ENCODE measurements around the gene ZMYND12. TPM values are rescaled to one million over a fixed set of nuclear protein-coding genes. Genes with fewer than 3 reads are reported as not detected.
"Not testable (repeated sequence)": the region's sequence is repeated elsewhere in the genome, so short reads cannot be mapped to it uniquely, and the experiment has no call there.

ZMYND12 gene, protein sequence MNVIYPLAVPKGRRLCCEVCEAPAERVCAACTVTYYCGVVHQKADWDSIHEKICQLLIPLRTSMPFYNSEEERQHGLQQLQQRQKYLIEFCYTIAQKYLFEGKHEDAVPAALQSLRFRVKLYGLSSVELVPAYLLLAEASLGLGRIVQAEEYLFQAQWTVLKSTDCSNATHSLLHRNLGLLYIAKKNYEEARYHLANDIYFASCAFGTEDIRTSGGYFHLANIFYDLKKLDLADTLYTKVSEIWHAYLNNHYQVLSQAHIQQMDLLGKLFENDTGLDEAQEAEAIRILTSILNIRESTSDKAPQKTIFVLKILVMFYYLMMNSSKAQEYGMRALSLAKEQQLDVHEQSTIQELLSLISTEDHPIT
- 1.9 TPM for total RNA-seq
- polyA plus RNA-seq (ENCODE audit: insufficient read depth, low read depth, low replicate concordance) = 17.7 TPM
- long read RNA-seq, donor 1, partial matches to known transcripts = 0 of 47 reads
- long read RNA-seq, donor 1, other reads (novel, unspliced or antisense) = 47 of 47 reads
- long read RNA-seq, donor 2 = 0 reads
- long read RNA-seq, donor 3 = 0 reads
- long read RNA-seq, donor 4, partial matches to known transcripts = 0 of 1 reads
- long read RNA-seq, donor 4, other reads (novel, unspliced or antisense) = 0 of 1 reads
- long read RNA-seq, donor 5 = 0 reads
- long read RNA-seq, donor 6, partial matches to known transcripts = 8 of 93 reads
- long read RNA-seq, donor 6, other reads (novel, unspliced or antisense) = 85 of 93 reads
- long read RNA-seq, donor 7, partial matches to known transcripts = 0 of 2 reads
- long read RNA-seq, donor 7, other reads (novel, unspliced or antisense) = 2 of 2 reads
- long read RNA-seq, donor 8, partial matches to known transcripts = 0 of 2 reads
- long read RNA-seq, donor 8, other reads (novel, unspliced or antisense) = 0 of 2 reads
- long read RNA-seq, donor 9 = 0 reads
- long read RNA-seq, donor 10, partial matches to known transcripts = 0 of 1 reads
- long read RNA-seq, donor 10, other reads (novel, unspliced or antisense) = 0 of 1 reads

DNA sequence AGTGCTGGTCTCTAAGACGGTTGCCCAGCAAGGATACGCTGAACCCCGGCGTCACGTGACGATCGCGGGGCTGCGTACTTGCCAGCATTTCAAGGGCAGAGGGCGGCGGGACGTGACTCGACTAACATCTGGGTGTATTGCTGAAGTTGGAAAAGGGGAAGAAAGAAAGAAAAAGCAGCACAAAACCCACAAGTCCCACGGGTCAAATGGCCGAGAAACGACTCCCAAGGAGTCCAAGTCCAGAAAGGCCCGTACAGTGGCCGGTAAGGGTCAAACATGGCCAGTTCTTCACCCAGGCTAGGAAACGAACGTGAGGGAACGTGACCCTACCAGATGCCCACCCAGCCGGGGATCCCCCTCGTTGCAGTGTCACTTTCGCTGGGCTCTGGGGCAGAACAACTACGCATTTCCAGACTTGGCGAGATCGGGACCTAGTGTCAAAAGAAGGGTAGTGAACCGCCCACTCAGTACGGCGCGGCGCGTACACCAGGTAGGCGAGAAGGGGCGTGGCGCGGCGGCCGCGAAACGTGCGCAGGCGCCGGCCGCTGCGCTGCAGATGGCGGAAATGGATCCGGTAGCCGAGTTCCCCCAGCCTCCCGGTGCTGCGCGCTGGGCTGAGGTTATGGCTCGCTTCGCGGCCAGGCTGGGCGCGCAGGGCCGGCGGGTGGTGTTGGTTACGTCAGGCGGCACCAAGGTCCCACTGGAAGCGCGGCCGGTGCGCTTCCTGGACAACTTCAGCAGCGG, at the start of gene ZMYND12, which contains the start of gene PPCS:
Gene ZMYND12, minus strand, starts transcription at position 13 of the 744 bp plus-strand sequence. CDS start 25 bp downstream, outside the sequence.
Gene PPCS, plus strand, starts transcription at position 534 of the 744 bp plus-strand sequence. Its CDS starts 23 bp downstream, at position 557.
- Histone ChIP-seq H3K9ac (ENCODE audit: low read length in 3 of 3) (peak within 1 kb of the TSS; percentile 66 to 96 (median 94)), H3K27me3 (ENCODE audit: control insufficient read depth, insufficient read depth, low read length) (no peaks in the 10 kb centered on the region), H3K36me3 (ENCODE audit: control insufficient read depth in 2 of 3, insufficient read depth in 3 of 3, low read length in 3 of 3) (peaks cover 0 to 21% (median 13%) of the 10 kb centered on the region in 3 donors), H3K27ac (ENCODE audit: low read depth in 2 of 2, low read length in 2 of 2) (peak within 1 kb of the TSS; percentile 91 to 97), H3K9me3 (ENCODE audit: control insufficient read depth in 2 of 3, insufficient read depth in 1 of 3, low read length in 3 of 3) (no peaks in the 10 kb centered on the region), H3K4me3 (ENCODE audit: low read length in 3 of 3) (peak within 1 kb of the TSS; percentile 91 to 97 (median 94)), H3K4me1 (ENCODE audit: control insufficient read depth in 2 of 3, insufficient read depth in 2 of 3, low read depth in 1 of 3, low read length in 3 of 3) (peaks cover 0 to 20% (median 0%) of the 10 kb centered on the region in 3 donors)
- DNase-seq = peak; percentile 88 to 95 (median 95)
- intact Hi-C loops (cut with DNase I) = no loop called here
- no peak for FAIRE-seq
- TF ChIP-seq, protein P1, sequence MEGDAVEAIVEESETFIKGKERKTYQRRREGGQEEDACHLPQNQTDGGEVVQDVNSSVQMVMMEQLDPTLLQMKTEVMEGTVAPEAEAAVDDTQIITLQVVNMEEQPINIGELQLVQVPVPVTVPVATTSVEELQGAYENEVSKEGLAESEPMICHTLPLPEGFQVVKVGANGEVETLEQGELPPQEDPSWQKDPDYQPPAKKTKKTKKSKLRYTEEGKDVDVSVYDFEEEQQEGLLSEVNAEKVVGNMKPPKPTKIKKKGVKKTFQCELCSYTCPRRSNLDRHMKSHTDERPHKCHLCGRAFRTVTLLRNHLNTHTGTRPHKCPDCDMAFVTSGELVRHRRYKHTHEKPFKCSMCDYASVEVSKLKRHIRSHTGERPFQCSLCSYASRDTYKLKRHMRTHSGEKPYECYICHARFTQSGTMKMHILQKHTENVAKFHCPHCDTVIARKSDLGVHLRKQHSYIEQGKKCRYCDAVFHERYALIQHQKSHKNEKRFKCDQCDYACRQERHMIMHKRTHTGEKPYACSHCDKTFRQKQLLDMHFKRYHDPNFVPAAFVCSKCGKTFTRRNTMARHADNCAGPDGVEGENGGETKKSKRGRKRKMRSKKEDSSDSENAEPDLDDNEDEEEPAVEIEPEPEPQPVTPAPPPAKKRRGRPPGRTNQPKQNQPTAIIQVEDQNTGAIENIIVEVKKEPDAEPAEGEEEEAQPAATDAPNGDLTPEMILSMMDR (IDR thresholded peaks at IDR 0.05; ENCODE audit: borderline replicate concordance, extremely low read depth, insufficient read depth) = no peak

GRCh38 chr1:42504535-42505128, 48.8 kb upstream of the ZMYND12 start:
- DNase-seq (no peak), FAIRE-seq (no peak)
- H3K4me1 ChIP-seq (ENCODE audit: control insufficient read depth in 2 of 3, insufficient read depth in 2 of 3, low read depth in 1 of 3, low read length in 3 of 3) = no peaks in the 10 kb centered on the region
- H3K36me3 ChIP-seq (ENCODE audit: control insufficient read depth in 2 of 3, insufficient read depth in 3 of 3, low read length in 3 of 3) = peaks cover 0 to 32% (median 8%) of the 10 kb centered on the region in 3 donors
- no peaks in the 10 kb centered on the region for H3K27me3 ChIP-seq (ENCODE audit: control insufficient read depth, insufficient read depth, low read length)
- no peak overlapping the region for H3K9ac ChIP-seq (ENCODE audit: low read length in 3 of 3)
- no peak overlapping the region for H3K27ac ChIP-seq (ENCODE audit: low read depth in 2 of 2, low read length in 2 of 2)
- intact Hi-C loops (cut with DNase I) = no loop called here
- TF ChIP-seq, protein P1 (IDR thresholded peaks at IDR 0.05; ENCODE audit: borderline replicate concordance, extremely low read depth, insufficient read depth) = no peak
- peaks cover 1 to 30% (median 6%) of the 10 kb centered on the region in 3 donors for H3K9me3 ChIP-seq (ENCODE audit: control insufficient read depth in 2 of 3, insufficient read depth in 1 of 3, low read length in 3 of 3)
- H3K4me3 ChIP-seq (ENCODE audit: low read length in 3 of 3) = no peak overlapping the region

DNA sequence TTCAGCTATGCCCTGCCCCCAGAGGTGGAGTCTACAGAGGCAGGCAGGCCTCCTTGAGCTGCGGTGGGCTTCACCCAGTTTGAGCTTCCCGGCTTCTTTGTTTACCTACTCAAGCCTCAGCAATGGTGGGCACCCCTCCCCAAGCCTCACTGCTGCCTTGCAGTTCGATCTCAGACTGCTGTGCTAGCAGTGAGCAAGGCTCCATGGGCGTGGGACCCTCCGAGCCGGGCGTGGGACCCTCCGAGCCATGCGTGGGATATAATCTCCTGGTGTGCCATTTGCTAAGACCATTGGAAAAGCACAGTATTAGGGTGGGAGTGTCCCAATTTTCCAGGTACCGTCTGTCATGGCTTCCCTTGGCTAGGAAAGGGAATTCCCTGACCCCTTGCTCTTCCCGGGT, 46.2 kb upstream of the ZMYND12 start:
- H3K4me1 ChIP-seq (ENCODE audit: control insufficient read depth in 2 of 3, insufficient read depth in 2 of 3, low read depth in 1 of 3, low read length in 3 of 3); H3K9ac ChIP-seq (ENCODE audit: low read length in 3 of 3); DNase-seq; H3K27me3 ChIP-seq (ENCODE audit: control insufficient read depth, insufficient read depth, low read length); FAIRE-seq; H3K4me3 ChIP-seq (ENCODE audit: low read length in 3 of 3); intact Hi-C loops (cut with DNase I); H3K27ac ChIP-seq (ENCODE audit: low read depth in 2 of 2, low read length in 2 of 2): not testable (repeated sequence)
- peaks cover 2 to 27% (median 8%) of the 10 kb centered on the region in 3 donors for H3K36me3 ChIP-seq (ENCODE audit: control insufficient read depth in 2 of 3, insufficient read depth in 3 of 3, low read length in 3 of 3)
- H3K9me3 ChIP-seq (ENCODE audit: control insufficient read depth in 2 of 3, insufficient read depth in 1 of 3, low read length in 3 of 3) = peaks cover under 1 to 24% (median 6%) of the 10 kb centered on the region in 3 donors
